ELF-1 (cell line): ENCODE data around the gene NOX5.

ENCODE experiments used
- DNase-seq: peaks from one replicate; pipeline ENCODE4 v3.0.0-alpha.2; 2016; ENCODE audit warnings: low read depth, low spot score

Gene NOX5

GRCh38 chr15:69096626-69097025 is 82.1 kb downstream of the NOX5 start:
- DNase-seq: no peak

- DNase-seq: no peak
These were observed 84.3 kb downstream of the NOX5 start for GRCh38 chr15:69098771-69099170.

- no peak for DNase-seq
These were observed 85.4 kb downstream of the NOX5 start for GRCh38 chr15:69099941-69100340.

GRCh38 chr15:69100821-69101220 is 86.3 kb downstream of the NOX5 start:
- DNase-seq: no peak

GRCh38 chr15:69104050-69104750 is 89.7 kb downstream of the NOX5 start:
- DNase-seq: no peak

- no peak for DNase-seq
These were observed 91.0 kb downstream of the NOX5 start for GRCh38 chr15:69105451-69105985.

GRCh38 chr15:69107025-69107620 is 92.6 kb downstream of the NOX5 start:
- no peak for DNase-seq
